Vagina (tissue), 2 donors: ENCODE results near the gene AARSD1.
"Not testable (repeated sequence)": the region's sequence is repeated elsewhere in the genome, so short reads cannot be mapped to it uniquely, and the experiment has no call there.

ENCODE experiments used
- POLR2A ChIP-seq, 2 donors: fragments of 450-650 bp; IDR thresholded peaks; one replicate each; pipeline ENCODE4 v1.6.1; 2017; ENCODE audit warnings: antibody characterized with exemption in 2 of 2, mild to moderate bottlenecking in 2 of 2, moderate library complexity in 2 of 2
- POLR2AphosphoS5 ChIP-seq, 2 donors: sonication (generic); formaldehyde crosslinking; IDR thresholded peaks; one replicate each; pipeline ENCODE4 v1.9.0; 2017; ENCODE audit warnings: antibody characterized with exemption in 2 of 2, mild to moderate bottlenecking in 2 of 2, low read depth in 1 of 2; ENCODE audit not compliant: insufficient read depth in 1 of 2
- TF ChIP-seq, protein P1 (sequence below), 3 experiments: fragments of 450-650 bp in 2 of 3; fragments of 200-600 bp in 1 of 3; sonication (generic) in 1 of 3; IDR thresholded peaks; one replicate each; pipeline ENCODE4 v1.5.1; 2017 to 2019; ENCODE audit warnings: antibody characterized with exemption in 3 of 3, mild to moderate bottlenecking in 2 of 3, moderate library complexity in 2 of 3

DNA sequence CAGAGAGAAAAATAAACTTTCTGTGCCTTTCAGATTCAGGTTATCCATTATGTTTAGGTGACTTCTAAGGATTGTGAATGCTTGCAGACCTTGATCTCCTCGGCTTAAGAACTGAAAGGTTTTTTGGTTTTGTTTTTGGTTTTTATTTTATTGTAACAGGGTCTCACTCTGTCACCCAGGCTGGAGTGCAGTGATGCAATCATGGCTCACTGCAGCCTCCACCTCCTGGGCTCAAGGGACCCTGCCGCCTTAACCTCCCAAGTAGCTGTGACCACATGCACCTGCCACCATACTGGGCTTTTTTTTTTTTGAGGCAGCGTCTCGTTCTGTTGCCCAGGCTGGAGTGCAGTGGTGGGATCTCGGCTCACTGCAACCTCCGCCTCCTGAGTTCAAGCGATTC lies 40.8 kb downstream of the AARSD1 start:
- TF ChIP-seq, protein P1, sequence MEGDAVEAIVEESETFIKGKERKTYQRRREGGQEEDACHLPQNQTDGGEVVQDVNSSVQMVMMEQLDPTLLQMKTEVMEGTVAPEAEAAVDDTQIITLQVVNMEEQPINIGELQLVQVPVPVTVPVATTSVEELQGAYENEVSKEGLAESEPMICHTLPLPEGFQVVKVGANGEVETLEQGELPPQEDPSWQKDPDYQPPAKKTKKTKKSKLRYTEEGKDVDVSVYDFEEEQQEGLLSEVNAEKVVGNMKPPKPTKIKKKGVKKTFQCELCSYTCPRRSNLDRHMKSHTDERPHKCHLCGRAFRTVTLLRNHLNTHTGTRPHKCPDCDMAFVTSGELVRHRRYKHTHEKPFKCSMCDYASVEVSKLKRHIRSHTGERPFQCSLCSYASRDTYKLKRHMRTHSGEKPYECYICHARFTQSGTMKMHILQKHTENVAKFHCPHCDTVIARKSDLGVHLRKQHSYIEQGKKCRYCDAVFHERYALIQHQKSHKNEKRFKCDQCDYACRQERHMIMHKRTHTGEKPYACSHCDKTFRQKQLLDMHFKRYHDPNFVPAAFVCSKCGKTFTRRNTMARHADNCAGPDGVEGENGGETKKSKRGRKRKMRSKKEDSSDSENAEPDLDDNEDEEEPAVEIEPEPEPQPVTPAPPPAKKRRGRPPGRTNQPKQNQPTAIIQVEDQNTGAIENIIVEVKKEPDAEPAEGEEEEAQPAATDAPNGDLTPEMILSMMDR (IDR thresholded peaks at IDR 0.05): not testable (repeated sequence)
- not testable (repeated sequence) for TF ChIP-seq POLR2A (IDR thresholded peaks at IDR 0.05); POLR2AphosphoS5 (IDR thresholded peaks at IDR 0.05; ENCODE audit: insufficient read depth in 1 of 2, low read depth in 1 of 2)
